Sigmoid colon (tissue), 4 donors: Measurements from ENCODE around the gene BST2.

Source experiments
- EP300 ChIP-seq, 4 donors: sonication (generic); formaldehyde crosslinking; IDR thresholded peaks; one replicate each; pipeline ENCODE4 v1.6.1; 2017; ENCODE audit warnings: antibody characterized with exemption in 4 of 4
- POLR2A ChIP-seq, 2 donors: fragments of 450-650 bp; IDR thresholded peaks; one replicate each; pipeline ENCODE4 v1.6.1; 2016; ENCODE audit warnings: antibody characterized with exemption in 2 of 2, mild to moderate bottlenecking in 2 of 2, moderate library complexity in 2 of 2
- POLR2AphosphoS5 ChIP-seq, 4 donors: sonication (generic); formaldehyde crosslinking; IDR thresholded peaks; one replicate each; pipeline ENCODE4 v1.6.1; 2017; ENCODE audit warnings: antibody characterized with exemption in 4 of 4
- TF ChIP-seq, protein P1 (sequence below), 4 experiments: fragments of 450-650 bp in 3 of 4; fragments of 200-600 bp in 1 of 4; IDR thresholded peaks; one replicate each; pipeline ENCODE4 v1.5.1; 2016 to 2019; ENCODE audit warnings: antibody characterized with exemption in 4 of 4, mild to moderate bottlenecking in 3 of 4, moderate library complexity in 2 of 4

DNA sequence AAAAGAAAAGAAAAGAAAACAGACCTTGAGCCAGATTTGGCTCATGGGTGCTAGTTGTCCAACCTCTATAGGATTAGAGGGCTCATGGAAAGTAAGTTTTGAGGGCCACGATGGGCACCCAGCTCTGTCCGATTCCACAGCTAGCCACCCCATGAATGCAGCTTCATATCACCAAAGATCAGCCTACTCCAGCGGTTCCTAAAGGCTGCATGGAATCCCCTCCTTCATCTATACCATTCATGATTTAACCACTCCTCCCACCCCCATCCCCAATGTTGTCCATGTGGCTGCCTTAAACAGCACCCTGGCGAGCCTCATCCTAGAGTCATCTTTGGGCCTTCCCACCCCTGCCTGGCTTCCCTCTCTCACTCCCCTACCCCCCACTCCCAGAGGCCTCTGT, 16.5 kb upstream of the BST2 start:
- TF ChIP-seq POLR2A (IDR thresholded peaks at IDR 0.05) = no peak
- TF ChIP-seq POLR2AphosphoS5 (IDR thresholded peaks at IDR 0.05) = no peak
- TF ChIP-seq, protein P1, sequence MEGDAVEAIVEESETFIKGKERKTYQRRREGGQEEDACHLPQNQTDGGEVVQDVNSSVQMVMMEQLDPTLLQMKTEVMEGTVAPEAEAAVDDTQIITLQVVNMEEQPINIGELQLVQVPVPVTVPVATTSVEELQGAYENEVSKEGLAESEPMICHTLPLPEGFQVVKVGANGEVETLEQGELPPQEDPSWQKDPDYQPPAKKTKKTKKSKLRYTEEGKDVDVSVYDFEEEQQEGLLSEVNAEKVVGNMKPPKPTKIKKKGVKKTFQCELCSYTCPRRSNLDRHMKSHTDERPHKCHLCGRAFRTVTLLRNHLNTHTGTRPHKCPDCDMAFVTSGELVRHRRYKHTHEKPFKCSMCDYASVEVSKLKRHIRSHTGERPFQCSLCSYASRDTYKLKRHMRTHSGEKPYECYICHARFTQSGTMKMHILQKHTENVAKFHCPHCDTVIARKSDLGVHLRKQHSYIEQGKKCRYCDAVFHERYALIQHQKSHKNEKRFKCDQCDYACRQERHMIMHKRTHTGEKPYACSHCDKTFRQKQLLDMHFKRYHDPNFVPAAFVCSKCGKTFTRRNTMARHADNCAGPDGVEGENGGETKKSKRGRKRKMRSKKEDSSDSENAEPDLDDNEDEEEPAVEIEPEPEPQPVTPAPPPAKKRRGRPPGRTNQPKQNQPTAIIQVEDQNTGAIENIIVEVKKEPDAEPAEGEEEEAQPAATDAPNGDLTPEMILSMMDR (IDR thresholded peaks at IDR 0.05) = no peak
- TF ChIP-seq EP300 (IDR thresholded peaks at IDR 0.05) = no peak
